Kidney (tissue), 14 donors: ENCODE measurements around the gene PRKN. TPM values are rescaled to one million over a fixed set of nuclear protein-coding genes. Genes with fewer than 3 reads are reported as not detected.

ENCODE experiments used
- DNase-seq, 5 donors: peaks; one replicate each; pipeline ENCODE4 v3.0.0-alpha.2; 2013 to 2020
- FAIRE-seq: peaks from 2 replicates; lab custom pipeline; 2012; peaks lifted over from hg19 to GRCh38; lab: Jason Lieb, UNC
- H3K27ac ChIP-seq, 2 donors: one replicate each; pipeline ENCODE4 v1.7.0; 2013; ENCODE audit warnings: low read depth in 2 of 2, low read length in 2 of 2, inconsistent platforms in 1 of 2
- H3K27me3 ChIP-seq: one replicate; pipeline ENCODE4 v1.7.1; 2013; ENCODE audit warnings: low read length, inconsistent platforms; ENCODE audit not compliant: control insufficient read depth, insufficient read depth
- H3K36me3 ChIP-seq, 3 donors: one replicate each; pipeline versions ENCODE4 v1.7.0 to v1.7.1; 2013; ENCODE audit warnings: low read length in 3 of 3, control low read depth in 1 of 3, inconsistent platforms in 1 of 3; ENCODE audit not compliant: insufficient read depth in 3 of 3, control insufficient read depth in 2 of 3
- H3K4me1 ChIP-seq, 3 donors: one replicate each; pipeline versions ENCODE4 v1.7.0 to v1.7.1; 2013; ENCODE audit warnings: low read length in 3 of 3, inconsistent platforms in 1 of 3, low read depth in 1 of 3; ENCODE audit not compliant: control insufficient read depth in 2 of 3, insufficient read depth in 2 of 3
- H3K4me3 ChIP-seq, 3 donors: one replicate each; pipeline versions ENCODE4 v1.7.0 to v1.8.1; 2013; ENCODE audit warnings: low read length in 3 of 3, control low read depth in 1 of 3, inconsistent platforms in 1 of 3
- H3K9ac ChIP-seq, 3 donors: one replicate each; pipeline versions ENCODE4 v1.7.0 to v1.7.1; 2013; ENCODE audit warnings: low read length in 3 of 3, control low read depth in 1 of 3, inconsistent platforms in 1 of 3
- H3K9me3 ChIP-seq, 3 donors: one replicate each; pipeline versions ENCODE4 v1.7.0 to v1.7.1; 2013; ENCODE audit warnings: low read length in 3 of 3, control low read depth in 1 of 3, inconsistent platforms in 1 of 3; ENCODE audit not compliant: control insufficient read depth in 2 of 3, insufficient read depth in 1 of 3
- intact Hi-C: fragments of 100-400 bp; cut with DNase I; formaldehyde crosslinking; loops from one replicate; pipeline ENCODE4 v1.11.1; 2022
- polyA plus RNA-seq: library from polyadenylated mRNA; stranded (reverse); fragments of 350-450 nt; fragmentation: Illumina TruSeq; extraction: RNeasy Lipid Tissue Mini Kit (QIAGEN cat#74804); gene quantifications from one replicate; pipeline ENCODE4 v1.2.3, GENCODE V29; 2014; ENCODE audit warnings: low read depth, low replicate concordance; ENCODE audit not compliant: insufficient read depth
- total RNA-seq: library from RNA; stranded (reverse); fragmentation: NEBNext Ultra II Directional; extraction: Animal tissue kit (Norgen Biotek cat#: 25700); gene quantifications from one replicate; pipeline ENCODE4 v1.2.1, GENCODE V29; 2021
- TF ChIP-seq, protein P1 (sequence below): IDR thresholded peaks from 3 replicates; pipeline ENCODE4 v1.5.1; 2012; ENCODE audit warnings: mild to moderate bottlenecking, moderate library complexity, borderline replicate concordance; ENCODE audit not compliant: insufficient read depth; ENCODE audit errors: extremely low read depth
- donor health status: control.
- donor health status: control.
- donor health status: control.
- donor health status: control.
- donor health status: control.
- donor health status: DM: yes; HTN: yes; CAD: no.
- donor health status: Normal renal cell carcinoma (clear cell type).

PRKN gene
- total and polyA plus RNA-seq, 2 donors from 2014 or later, result 8.6 to 10.4 TPM

DNA sequence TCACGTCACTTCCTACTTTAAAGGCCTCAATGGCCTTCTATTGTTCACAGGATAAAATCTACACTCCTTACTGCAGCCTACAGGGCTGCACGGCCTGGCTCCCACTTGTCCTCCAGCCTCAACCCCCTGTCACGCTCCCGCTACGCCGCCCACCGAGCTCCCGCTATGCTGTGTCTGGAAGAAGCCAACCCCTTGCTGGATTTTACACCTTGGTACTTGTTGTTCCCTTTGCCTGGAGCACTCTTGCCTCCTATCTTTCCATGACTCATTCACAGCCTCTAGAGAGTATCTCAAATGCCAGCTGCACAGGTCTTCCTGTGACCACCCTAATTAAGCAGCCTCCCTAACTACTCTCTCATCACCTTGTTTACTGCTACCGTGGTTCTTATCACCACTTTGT, 259.9 kb downstream of the PRKN start:
- intact Hi-C loops, result no loop called here
- TF ChIP-seq, protein P1, sequence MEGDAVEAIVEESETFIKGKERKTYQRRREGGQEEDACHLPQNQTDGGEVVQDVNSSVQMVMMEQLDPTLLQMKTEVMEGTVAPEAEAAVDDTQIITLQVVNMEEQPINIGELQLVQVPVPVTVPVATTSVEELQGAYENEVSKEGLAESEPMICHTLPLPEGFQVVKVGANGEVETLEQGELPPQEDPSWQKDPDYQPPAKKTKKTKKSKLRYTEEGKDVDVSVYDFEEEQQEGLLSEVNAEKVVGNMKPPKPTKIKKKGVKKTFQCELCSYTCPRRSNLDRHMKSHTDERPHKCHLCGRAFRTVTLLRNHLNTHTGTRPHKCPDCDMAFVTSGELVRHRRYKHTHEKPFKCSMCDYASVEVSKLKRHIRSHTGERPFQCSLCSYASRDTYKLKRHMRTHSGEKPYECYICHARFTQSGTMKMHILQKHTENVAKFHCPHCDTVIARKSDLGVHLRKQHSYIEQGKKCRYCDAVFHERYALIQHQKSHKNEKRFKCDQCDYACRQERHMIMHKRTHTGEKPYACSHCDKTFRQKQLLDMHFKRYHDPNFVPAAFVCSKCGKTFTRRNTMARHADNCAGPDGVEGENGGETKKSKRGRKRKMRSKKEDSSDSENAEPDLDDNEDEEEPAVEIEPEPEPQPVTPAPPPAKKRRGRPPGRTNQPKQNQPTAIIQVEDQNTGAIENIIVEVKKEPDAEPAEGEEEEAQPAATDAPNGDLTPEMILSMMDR, result no peak
- DNase-seq, result no peak
- no peaks in the 10 kb centered on the region for H3K36me3 ChIP-seq
- no peak for FAIRE-seq
- H3K9me3 ChIP-seq, result no peaks in the 10 kb centered on the region
- H3K9ac ChIP-seq, result no peak overlapping the region
- H3K27ac ChIP-seq, result no peak overlapping the region
- H3K4me1 ChIP-seq, result no peaks in the 10 kb centered on the region
- no peak overlapping the region for H3K4me3 ChIP-seq
- H3K27me3 ChIP-seq, result no peaks in the 10 kb centered on the region

DNA sequence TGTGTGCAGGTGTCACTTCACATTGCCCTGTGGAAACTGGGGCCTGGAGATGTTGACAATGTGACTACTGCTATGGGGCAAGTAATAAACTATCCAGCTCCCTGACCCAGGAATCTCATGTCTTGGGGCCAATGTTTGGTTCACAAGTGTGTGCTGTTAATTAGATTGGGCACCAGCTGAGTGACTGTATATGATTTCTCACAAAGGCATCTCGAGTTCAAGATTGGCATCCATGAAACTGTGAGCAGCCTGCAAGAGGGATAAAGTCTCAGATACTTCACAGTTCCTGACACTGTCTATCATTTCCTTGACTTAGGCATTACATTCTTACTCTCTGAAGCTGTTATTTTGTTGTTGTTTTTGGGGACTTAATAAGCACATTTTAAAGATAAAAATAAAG, 264.0 kb downstream of the PRKN start:
- no peak for FAIRE-seq
- no peak overlapping the region for H3K4me3 ChIP-seq
- no peaks in the 10 kb centered on the region for H3K4me1 ChIP-seq
- no peak overlapping the region for H3K9ac ChIP-seq
- no peaks in the 10 kb centered on the region for H3K9me3 ChIP-seq
- H3K27ac ChIP-seq, result no peak overlapping the region
- no peaks in the 10 kb centered on the region for H3K36me3 ChIP-seq
- no peaks in the 10 kb centered on the region for H3K27me3 ChIP-seq
- intact Hi-C loops, result no loop called here
- DNase-seq, result no peak
- TF ChIP-seq, protein P1, result no peak

DNA sequence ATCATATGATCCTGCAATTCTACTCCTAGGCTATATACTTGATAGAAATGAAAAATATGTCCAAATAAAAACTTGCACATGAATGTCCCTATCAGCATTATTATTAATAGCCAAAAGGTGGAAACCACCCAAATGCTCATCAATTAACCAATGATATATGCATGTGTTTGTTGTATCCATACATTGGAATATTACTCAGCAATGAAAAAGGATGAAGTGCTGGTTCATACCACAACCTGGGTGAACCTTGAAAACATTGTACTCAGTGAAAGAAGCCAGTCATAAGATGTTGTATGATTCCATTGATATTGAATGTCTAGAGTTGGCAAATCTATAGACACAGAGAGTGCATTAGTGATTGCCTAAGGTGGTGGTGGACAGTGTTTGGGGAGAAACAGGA, 267.6 kb downstream of the PRKN start:
- Histone ChIP-seq H3K9ac (no peak overlapping the region), H3K27me3 (no peaks in the 10 kb centered on the region), H3K9me3 (no peaks in the 10 kb centered on the region), H3K4me1 (no peaks in the 10 kb centered on the region), H3K36me3 (no peaks in the 10 kb centered on the region), H3K27ac (no peak overlapping the region), H3K4me3 (no peak overlapping the region)
- TF ChIP-seq, protein P1, result no peak
- intact Hi-C loops, result no loop called here
- no peak for DNase-seq
- no peak for FAIRE-seq

DNA sequence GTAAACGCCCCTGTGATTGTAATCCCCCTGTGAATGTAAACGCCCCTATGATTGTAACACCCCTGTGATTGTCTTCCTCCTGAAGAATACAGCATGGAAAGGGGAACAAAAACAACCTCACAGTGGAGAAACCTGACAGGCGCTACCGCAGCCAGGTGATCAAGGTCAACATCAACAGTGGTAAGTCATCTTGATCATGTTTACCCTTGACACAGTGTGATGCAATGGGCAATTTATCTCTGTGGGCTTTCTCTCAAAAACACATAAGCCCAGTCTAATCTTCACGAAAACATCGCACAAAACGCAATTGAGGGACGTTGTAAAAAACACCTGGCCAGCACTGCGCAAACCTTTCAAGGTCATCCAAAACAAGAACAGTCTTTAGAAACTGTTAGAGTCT, 277.2 kb downstream of the PRKN start:
- DNase-seq (peak in 1 of 5 donors; percentile 26), FAIRE-seq (no peak)
- no peak overlapping the region for H3K27ac ChIP-seq
- H3K4me3 ChIP-seq, result no peak overlapping the region
- no peaks in the 10 kb centered on the region for H3K4me1 ChIP-seq
- TF ChIP-seq, protein P1, result no peak
- no peak overlapping the region for H3K9ac ChIP-seq
- H3K27me3 ChIP-seq, result no peaks in the 10 kb centered on the region
- H3K36me3 ChIP-seq, result no peaks in the 10 kb centered on the region
- intact Hi-C loops, result no loop called here
- H3K9me3 ChIP-seq, result no peaks in the 10 kb centered on the region
